DMS 273 (cell line): ENCODE data around the gene IST1.
"Not testable (repeated sequence)": the region's sequence is repeated elsewhere in the genome, so short reads cannot be mapped to it uniquely, and the experiment has no call there.

Experiments used
- DNase-seq: peaks from one replicate; lab custom pipeline; 2025; ENCODE audit not compliant: unreplicated experiment; lab: John Stamatoyannopoulos, UW

Gene IST1

DNA sequence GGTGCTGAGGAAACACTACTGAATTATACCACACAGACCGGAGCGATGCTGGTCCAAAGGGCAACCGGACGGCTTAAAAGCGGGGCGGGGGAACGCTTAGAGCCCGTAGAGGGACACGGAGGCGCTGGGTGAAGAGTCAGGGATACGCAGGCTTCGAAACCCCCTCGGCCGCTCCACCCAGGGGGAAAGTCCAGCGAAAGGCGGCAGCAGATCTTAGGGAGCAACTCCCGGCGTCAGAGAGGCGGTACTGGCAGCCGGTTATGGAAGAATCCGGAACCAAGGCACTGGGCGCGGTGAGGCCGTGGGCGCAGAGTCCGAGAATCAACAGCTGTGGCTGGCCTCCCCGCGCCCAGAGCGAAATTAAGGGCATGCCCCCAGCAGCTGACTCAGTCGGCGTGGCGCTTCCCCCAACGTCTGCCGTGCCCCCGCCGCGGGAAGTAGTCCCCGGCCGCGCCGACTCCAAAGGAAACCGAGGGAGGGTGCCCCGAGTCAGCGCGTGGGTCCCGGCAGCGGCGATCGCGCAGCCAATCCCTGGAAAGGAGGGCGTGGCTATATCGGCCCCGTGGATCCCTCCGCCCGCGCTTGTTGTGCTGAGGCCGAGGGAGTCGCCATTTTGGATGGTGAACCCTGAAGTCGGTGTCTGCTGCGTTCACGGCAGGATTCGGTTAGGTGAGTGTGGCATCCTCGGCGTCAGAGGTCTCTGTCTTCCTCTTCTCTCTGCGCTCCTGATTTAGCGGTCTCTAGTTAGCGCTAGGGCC, at the start of gene IST1:
IST1 (plus strand) TSS at position 611 of the 758 bp plus-strand sequence. CDS start 20,110 bp downstream, outside the sequence.
- DNase-seq, result peak; percentile 99

DNA sequence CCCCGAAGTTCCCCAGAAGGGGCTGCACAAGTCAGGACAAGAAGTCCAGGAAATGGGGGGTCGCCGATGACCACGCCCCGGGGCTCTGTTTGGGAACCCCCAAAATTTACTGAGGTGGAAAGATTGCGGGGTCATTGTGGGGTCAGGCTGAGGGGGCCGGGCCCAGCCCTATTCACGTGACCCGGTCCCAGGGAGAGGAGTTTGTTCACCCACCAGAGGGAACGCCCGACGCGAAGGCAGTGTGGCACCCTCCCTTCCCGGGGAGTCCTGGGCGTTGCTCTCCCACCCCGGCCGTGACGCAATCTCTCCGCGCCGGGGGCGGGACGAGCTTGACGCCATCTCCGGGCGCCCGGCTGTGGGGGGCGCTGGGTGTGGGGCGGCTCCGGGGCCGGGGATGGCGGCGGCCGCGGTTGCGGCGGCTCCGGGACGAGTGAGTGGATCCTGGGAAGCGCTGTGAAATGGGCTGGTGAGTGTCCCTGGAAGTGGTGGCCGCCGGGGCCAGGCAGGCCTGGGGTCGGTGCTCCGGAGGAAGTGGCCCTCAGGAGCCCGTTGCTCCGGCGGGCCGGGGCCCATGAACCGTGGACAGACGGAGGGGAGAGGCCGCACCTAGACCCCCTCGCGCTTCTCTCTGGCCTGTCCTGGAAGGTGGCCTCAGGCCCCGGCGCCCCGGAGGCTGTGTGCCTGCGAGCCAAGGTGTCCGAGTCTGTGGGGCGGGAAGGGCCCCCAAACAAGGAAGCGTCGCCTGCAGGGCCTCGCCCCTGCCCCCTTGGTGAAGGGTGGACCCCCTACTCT, 49.5 kb upstream of the IST1 start, which contains the start of gene ATXN1L:
ATXN1L (plus strand) TSS at position 338 of the 792 bp plus-strand sequence. CDS start 3,765 bp downstream, outside the sequence.
- DNase-seq, result peak; percentile 98

DNA sequence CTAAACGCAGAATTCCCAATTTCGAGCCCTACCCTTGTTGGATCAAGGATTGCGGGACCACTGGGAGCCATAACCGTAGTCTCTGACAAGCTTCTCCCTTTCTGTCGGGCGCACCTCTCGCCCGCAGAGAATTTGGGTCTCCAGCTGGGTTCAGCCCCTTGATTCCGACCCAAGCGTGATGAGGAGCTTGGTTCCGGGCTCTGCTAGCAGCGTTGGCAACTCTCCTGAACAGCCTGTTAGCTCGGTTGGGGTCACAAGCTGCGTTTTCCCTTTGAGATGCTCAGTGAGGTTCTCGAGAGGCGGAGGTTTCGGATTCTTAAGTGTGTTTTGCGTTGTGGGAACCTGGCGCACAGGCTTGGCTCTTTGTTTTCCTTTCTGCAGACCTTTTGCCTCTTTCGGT, 48.9 kb upstream of the IST1 start:
- peak; percentile 46 for DNase-seq

DNA sequence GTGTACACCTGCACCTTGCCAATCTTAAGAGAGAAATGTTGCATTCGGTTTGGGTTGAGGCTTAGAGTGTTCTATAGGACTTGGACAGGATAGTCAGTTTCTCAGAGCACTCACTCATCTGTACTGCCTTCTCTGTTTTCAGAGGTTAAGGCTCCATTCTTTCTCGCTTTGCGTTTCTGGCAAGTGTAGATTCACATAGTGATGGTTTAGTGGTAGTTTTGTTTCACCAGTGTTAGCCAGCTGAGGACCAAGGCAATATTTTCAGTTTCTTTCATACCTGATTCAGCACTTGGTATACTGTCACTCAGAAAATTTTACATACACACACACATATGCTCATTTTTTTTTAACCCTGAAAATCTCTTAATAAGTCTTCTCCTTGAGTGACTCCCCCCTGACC, 48.2 kb upstream of the IST1 start:
- no peak for DNase-seq

DNA sequence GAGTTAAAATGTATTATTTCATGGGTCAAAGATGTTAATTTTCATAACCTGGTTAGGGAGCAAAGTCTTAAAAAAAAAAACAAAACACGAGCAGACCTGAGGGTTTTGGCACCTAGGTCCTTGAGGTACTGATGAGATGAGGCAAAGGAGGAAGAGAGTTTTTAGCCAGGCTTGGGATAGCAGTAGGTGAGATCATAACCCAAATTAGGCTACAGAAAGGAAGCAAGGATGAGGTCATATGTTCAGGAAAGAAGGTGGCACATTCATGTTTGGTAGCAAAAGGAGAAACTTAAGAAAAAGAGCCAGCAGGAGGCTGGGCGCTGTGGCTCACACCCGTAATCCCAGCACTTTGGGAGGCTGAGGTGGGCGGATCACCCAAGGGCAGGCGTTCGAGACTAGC, 46.7 kb upstream of the IST1 start:
- no peak for DNase-seq

DNA sequence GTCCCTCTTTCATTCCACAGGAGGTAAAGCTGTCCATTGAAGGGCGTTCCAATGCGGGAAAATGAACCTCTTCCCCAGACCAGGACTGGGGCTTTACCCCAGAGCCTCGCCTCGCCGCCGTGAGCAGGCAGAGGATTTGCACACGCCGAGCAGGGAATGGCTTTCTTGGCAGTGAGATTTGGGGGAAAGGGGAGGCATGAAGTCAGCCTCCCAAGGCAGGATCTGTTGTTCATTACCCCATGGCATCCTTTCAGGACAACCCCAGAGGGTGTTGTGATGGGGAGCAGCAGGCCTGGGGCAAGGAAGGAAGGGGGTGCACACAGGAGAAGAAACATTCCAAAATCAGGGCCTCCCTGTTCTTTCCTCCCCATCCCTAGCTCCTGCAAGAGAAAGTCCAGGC, 43.6 kb upstream of the IST1 start:
- DNase-seq, result no peak

DNA sequence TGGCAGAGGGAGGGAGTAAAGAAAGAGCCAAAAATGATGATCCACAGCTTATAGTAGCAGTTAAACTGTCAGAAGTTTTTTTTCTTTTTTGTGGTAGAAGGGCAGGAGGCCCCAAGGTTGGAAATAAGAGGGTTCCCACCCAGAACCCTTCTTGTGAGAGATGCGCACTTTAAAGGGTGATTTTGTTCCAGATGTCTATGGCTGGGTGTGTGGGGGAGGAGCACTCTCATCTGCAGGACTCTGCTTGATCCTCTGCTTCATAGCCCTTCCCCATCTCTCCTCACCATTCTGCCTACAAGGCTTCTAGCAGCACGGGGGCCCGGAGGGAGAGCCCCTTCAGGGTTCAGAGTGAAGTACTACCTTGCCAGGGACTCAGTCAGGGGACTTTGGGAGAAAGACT, 43.2 kb upstream of the IST1 start:
- DNase-seq, result no peak

DNA sequence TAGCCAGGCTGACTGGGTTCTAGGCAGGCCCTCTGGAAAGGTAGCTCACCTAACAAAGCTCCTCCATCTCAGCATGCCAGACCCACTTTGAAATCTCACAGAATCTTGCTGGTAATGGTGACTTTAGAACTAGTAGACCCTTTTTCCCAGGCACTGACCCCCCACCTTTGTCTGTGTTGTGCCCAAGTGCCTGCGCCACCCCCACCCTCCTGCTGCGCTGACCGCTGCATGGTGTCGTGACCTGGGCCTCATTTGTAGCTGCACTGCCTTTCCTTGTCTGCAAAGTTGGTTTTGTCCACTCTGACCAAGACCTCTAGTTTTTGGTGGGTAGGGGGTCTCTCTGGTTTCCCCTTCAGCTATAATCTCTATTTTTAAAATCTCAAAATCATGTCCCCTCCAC, 42.8 kb upstream of the IST1 start:
- DNase-seq, result no peak

DNA sequence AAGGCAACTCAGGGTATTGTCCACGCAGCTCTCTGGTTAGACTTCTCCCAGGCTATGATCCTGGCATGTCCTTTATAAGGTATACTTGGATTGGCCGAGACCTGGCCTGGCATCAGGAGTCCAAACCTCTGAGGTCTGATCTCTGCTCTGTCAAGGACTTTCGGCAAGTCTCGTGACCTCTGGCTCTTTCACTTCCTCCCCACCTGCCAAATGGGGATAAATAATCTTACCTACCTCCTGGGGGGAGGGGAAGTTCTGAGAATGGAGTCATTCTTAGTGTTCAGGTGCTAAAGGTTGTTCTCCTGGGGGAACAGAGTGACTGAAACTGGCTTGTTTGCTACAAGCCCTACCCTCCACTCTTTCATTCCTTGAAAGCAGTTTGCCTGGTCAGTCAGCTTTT, 41.9 kb upstream of the IST1 start:
- no peak for DNase-seq

DNA sequence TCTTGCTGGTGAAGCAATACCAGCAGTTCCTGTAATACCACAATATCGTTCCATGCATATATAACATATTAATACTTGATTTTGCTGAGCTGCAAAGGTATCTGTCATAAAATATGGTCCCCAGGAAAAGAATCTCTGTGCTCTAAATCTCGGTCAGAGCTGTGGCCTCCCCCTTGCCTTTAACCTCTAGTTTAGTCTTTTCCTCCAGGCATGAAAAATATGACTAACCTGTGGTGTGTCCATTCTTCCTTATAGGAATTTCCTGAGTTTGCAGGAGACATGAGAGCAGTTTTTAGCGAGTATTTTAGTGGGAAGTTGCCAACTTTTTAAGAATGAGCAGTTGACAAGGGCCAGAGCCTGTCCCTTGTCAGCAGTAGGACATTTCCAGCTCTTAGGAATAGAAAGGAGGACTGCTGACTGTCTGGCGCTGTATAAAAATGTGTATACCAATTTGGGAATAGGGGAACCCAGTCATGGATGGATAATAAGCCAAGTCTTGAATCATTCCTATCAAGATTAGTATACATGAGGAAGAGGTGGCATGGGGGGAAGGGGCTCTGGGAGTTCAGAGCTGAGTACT, 40.9 kb upstream of the IST1 start:
- DNase-seq, result no peak

DNA sequence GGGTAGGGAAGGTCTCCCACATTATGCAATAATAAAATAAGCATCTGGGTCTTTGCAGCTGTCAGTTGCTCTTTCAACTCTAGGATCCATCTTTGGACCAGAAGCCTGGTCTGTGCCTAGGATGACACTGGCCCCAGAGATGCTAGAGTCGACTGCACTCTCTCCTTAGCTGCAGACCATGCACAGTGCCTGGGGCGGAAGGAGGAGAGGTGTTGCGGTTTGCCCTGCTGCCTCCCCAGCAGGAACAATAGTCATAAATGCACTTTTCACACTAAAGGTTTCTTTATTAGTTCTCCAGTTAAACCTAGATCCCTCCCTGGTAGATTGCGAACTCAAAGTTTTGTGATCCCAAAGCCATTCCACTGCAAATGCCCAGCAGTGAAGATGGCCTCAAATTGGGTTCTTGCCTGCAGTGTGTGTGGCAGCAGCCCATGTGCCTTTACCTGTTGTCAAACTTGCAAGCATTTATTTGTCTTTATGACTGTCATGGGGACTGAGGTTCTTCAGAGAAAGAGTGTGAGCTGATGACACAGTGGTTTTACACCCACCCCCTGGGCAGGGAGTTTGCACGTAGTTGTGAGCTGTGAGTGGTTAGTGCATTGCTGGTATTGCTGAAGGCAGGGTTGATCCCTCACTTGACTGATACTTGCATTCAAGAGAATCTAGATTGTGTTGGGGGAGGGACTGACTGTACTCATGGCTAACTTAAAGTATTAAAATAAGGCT, 39.2 kb upstream of the IST1 start:
- DNase-seq, result no peak

DNA sequence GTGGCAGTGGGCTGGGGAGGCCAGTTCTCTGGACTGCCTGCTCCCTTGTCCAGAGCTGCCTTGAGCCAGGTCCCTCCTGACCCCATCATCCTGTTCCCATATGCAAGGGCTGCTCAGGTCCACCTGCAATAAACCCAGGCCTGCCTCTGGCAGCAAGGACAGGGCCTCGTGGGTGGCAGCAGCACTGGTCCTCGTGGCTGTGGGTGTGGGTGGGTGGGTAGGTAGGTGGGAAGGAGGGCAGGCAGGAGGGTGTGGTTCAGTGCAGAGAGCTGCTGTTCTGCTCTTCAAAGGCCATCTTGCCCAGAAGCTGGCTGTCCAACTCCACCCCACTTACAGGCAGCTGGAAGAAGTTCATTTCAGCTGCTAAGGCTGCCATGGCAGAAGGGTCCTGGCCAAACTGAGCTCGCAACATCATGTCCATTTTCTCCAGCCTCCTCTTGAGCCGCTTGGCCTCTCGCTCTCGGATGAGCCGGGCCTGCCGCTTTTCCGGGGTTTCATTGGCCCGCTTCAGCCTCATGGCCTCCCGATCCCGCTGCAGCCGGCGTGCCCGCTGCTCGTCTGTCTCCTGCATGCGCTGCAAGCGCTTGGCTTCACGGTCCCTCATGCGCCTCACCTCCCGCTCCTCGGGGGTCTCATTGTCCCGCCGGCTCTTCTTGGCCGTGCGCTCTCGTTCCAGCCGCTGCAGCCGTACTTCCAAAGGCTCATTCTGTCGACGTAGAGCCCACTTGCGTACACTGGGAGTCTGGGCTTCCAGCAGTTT, 35.4 kb upstream of the IST1 start:
- no peak for DNase-seq

DNA sequence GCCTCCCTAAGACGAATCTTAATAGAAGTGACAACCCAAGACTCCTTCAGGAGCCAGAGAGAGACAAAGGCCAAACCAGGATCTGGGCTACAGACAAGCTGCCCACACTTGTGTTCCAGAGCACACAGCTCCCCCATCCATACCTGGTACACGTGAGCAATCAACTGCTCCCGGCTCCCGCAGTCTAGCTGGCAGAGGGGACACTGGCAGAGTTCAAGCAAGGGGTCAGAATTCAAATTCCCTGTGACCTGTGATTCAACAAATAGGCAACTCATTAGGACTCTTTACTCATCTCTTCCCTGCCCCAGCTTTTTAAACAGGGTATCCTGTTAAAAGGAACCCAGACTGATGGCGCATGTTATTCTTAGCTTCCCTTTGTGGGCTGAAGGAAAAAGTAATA, 31.3 kb upstream of the IST1 start:
- no peak for DNase-seq

DNA sequence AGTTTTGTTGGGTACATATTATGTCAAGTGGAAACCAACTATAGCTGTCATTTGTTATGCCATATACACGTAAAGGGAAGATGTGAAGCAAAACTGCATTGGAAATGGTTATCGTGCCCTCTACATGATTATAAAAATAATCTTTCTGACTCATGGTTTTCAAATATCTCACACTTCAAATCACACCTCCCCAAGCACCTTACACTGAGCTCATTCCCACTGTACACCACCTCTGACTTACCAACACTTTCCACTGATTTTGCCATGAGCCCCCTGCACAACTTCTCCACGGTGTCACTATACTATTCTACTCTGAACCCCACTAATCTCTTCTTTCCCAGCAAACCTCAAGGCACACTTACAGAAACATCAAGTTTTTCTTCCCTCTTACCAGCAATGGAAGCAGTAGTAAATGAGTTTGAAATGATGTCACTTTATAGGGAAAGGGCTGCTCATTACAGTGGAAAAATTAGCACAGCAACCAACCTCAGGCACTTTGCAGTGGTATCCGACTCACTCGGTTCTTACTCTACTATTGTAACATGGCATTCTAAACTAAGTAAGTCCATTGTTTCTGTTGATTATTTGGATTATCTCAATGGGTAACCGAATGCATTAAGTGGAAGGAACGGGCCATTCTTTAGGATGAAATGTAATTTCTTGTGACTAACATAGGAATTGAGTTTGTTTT, 30.0 kb upstream of the IST1 start:
- no peak for DNase-seq

DNA sequence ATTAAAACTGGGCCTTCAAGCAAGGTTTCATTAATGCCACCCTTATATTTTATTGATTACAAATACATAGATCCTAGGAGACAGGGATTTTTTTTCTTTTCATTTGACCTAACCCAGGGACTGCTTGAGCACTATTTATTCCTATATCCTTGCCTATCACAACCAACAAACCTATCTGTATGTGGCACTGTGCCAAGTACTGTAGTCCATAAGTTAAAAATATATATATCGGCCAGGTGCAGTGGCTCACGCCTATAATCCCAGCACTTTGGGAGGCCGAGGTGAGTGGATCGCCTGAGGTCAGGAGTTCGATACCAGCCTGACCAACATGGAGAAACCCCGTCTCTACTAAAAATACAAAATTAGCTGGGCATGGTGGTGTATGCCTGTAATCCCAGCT, 28.2 kb upstream of the IST1 start:
- DNase-seq, result not testable (repeated sequence)

DNA sequence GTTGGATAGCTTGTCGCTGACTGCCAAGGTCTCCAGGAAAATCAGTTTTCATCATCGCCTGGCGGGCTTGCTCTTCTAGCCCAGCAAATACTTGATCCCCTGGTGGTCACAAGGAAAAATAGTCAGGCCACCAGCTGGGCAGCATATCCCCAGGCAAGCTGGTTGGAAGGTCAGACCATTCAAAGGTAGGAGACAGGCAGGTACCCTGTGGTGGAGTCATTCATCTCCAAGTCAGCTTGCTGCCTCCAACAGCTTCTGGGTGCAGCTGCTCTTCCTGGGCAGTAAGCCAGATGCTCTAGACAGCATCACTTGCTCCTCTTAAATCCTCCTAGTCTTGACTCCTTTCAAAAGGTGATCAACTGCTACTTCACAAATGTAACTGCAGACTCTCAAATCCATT, 27.4 kb upstream of the IST1 start:
- peak; percentile 65 for DNase-seq

DNA sequence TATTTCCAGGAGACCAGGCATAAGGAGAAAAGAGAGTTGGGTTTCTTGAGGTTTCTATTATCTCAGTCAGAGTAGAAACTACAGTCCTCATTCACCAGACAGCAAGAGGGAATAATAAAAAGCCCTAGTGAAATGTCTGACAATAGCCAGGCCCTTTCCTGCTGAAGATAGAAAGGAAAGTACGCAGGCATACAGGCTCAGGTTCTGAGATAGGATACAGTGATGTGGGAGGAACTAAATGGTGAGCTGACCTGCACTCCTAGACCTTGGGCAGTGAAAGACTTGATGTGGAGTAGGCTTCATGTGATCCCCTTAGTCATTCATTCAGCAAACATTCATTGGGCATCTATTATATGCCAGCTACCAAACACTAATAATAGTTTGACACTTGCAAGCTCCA, 26.2 kb upstream of the IST1 start:
- no peak for DNase-seq

DNA sequence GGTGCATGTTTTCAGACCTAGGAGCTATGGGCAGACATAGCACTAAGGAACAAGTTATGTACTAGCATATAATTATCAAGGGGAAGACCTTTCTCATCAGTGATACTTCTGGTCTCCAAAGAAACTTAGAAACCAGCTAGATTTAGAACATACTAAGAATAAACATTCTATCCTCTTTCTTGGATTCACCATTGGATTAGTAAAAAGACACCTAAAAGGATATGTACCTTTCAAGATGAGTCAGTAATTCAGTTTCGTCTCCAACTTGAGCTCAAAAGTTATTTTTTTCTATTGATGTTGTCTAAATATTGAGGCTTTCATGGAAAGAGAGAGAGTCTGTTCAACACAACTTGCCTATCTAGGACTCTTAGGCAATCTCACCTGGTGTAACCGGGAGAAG, 24.5 kb upstream of the IST1 start:
- no peak for DNase-seq

DNA sequence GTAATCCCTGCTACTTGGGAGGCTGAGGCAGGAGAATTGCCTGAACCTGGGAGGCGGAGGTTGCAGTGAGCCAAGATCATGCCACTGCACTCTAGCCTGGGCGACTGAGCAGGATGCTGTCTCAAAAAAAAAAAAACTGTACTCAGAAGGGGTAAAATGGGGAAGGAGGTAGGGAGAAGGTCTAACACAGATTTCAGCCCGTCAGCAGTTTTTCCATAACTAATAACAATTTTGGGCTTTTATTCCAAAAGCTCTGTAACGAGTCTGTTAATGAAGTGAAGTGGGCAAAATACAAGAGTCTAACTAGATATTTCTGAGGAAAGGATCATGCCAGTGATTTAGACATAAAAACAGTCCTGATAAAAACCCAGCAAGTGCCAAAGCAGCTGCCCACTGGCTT, 22.1 kb upstream of the IST1 start:
- DNase-seq, result no peak

DNA sequence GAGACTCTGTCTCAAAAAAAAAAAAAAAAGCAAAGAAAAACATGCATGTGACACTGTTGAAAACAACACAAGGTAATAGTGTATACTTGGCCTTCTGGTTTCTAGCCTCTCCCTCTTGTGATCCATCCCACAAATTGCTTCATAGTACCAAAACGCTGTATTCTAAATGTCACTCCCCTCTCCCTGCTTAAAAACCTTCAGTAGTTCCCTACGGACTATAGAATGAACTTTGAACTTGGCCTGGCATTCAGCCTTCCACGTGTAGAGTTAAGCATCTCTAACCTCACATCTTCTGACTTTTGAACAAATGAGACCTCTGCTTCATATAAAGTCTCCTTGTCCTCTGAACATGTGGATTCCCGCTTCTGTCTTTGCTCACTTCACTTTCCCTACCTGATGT, 16.4 kb upstream of the IST1 start:
- DNase-seq, result no peak
